CD4-positive, alpha-beta T cell treated with Interleukin-17A for 4 hours (primary cell): ENCODE results near the gene GCG.

Source experiments
- DNase-seq: peaks from one replicate; pipeline ENCODE4 v3.0.0-alpha.2; 2020; ENCODE audit warnings: mixed read lengths

GCG gene

DNA sequence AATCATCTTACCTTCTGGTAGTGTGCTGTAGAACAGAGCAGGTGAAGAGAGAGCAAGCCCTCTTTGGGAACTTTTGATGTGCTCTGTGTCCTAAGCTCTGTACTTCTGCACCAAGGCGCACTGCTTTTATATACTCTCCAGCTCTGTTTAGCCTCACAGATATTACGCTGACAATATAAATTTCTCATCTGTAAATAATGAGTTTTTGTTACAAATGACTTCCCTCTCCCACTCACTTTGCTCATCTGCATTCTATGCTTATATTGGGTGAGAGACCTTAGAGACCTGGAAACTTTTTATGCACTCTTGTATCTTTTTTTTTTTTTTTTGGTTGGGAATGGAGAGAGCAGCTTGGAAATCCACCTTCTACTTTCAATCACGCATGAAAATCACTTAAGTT, at the start of gene GCG:
GCG (minus strand) TSS at position 101 of the 400 bp plus-strand sequence. CDS start 3,069 bp downstream, outside the sequence.
- no peak for DNase-seq

GRCh38 chr2:162200636-162201035, 48.6 kb upstream of the GCG start:
- DNase-seq, result no peak

DNA sequence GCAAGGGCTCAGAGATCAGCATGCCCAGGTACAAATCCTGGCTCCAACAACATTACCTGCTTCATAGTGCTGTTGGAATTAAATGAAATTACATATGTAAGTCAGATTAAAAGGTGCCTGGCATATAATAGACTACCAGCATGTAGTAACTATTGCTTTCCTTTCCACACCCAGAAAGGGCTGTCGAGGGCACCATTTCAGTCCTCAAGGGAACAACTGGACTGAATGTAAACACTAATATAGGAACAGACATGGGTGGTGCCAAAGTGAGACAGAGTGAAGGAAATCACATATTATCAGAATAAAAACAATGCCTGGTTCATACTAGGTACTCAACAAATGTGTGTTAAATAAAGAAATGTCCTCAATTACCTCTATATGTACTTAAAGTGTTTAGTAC, 47.9 kb upstream of the GCG start:
- DNase-seq, result no peak

DNA sequence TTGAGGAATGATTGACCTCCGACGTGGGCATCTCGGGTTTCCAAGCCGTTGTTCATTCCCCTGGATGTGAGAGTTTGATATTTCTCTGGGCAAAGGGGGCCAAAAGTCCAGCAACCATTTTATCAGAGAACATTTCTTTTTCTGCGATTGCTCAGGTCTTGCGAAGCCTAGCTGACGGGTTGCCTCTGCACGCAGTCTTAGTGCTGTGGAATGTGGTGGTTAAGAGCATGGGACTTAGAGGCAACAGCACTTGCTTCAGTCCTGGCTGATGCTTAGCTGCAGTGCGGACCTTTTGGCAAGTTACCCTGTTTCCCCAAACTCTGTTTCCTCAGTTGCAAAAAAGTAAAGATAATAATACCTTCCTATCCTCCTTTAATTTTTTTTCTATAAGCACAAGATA, 46.2 kb upstream of the GCG start:
- no peak for DNase-seq

- no peak for DNase-seq
These were observed 45.2 kb upstream of the GCG start for GRCh38 chr2:162197069-162197825.

- DNase-seq, result no peak
These were observed 44.6 kb upstream of the GCG start for GRCh38 chr2:162196638-162197037.

DNA sequence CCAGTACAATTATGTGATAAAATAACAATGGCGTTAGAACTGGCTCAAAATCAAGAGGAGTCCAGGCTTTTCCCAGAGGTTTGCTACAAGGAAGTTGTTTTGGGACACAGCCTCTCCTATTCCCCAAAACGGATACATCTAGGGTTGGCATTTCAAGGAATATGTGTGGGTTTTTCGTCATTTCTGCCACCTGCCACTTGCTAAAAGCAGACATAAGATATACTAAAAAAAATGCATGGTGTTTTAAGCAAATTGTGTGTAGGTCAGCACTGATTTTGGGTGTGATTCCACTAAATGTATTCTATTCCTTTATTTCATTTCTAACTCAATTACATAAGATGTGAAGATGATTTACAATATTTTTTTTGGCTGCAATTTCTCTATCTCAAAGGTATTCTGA, 36.4 kb upstream of the GCG start:
- no peak for DNase-seq

DNA sequence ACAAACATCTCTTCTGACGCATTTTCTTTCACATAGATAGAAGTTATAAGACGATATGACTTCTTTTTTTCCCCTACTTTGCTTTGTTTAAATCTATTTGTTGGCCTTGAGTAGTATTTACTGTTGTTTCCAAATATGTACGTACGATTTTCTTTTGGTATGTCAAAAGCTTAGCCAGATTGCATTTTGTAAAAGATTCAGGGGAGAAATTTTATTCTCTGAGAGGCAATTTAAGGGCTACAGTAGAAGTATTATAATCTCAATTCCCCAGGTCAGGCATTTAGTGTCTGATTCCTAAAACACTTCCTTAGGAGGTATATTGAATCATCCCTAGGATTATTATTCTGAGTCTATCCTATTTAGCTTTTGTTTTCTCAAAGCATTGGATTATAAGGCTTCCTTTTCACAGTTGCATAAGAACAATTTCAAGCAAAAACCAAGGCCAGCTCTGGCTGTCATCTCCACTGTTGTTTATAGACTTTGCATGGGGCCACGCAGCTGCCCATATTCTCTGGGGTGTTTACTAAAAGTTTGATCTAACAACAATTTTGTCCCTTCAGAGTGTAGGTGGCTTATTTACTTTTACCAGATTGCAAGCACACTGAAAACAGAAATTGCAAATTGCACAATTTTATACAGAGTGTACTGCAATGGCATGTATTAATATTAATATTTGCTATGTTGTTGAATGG, 33.6 kb upstream of the GCG start:
- no peak for DNase-seq

DNA sequence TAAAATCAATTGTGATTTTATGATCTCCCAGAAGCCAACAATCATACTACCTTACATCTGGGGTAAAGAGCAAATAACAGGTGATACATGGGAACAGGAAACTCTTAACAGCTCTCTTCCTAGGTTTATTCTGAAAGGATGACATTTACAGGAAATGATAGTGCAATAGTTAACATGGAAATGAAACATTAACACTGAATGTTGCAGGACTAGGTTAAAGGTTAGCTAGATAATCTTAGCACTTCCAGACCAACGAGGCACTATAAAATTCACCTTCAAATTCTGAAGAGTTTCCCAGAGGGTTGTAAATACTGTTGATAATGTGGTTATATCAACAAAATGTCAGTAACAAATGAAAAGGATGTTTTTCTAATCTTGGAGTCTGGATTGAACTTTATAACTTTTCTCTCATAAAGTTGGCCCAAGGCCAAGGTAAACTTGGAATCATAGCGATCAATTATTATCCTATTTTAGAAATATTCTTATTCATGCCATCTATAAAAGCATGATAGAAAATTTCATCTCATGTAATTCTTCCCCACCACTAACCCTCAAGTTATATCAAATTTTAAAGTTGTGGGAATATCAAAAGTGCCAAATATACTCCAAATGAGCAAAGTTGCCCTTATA, 32.9 kb upstream of the GCG start:
- no peak for DNase-seq

DNA sequence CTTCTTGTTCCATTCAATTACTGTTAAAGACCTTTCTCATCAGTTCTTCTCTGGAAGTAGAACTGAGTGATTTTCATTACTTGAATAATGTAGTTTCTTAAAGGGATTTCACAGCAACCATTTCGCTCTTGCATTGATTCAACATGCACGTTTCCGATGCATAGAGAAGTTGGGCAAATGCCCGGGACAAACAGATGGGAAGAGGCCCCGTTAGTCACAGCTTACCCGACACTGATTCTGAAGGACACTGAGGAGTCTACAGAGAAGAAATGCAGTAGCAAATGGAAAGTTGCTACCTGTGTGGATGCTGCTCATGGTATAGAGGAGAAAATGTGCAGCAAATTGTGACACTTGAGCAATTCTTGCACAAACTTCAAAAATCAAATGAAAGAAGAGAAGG, 32.3 kb upstream of the GCG start:
- DNase-seq, result no peak

DNA sequence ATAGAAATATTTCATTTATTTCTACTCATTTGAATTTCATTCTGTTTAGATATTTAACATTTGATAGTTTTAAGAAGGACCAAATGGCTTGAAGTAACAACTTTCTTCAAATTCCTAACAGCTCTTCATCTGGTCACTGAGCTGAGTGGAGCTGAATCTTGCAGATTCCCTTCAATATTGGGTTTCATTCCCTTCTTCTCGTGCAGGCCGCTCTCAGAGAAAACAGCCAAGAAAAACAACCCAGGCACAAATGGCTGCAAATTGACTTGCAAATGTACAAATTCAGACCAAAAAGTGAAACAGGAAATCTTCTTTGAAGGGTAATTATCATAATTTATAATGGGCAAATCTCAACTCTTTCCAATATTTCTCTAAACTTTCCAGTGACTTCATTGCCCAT, 30.3 kb upstream of the GCG start:
- DNase-seq, result no peak

DNA sequence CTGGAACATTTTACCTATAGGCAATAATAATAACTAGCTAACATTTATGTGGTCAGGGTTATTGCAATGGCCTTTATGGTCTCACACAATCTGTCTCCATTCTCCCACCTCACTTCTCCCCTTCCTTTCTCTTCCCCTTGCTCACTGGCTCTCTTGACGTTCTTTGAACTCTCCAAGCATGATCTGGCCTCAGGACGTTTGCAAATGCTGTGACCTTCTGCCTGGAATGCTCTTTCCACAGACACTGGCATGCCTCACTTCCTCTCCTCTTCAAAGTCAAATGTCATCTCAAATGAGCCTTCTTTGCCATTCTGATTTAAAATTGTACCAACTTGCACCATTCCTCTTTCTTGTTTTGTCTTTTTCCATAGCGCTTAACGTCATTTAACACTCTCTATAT, 25.3 kb upstream of the GCG start:
- no peak for DNase-seq

GRCh38 chr2:162175714-162176113, 23.7 kb upstream of the GCG start:
- no peak for DNase-seq

DNA sequence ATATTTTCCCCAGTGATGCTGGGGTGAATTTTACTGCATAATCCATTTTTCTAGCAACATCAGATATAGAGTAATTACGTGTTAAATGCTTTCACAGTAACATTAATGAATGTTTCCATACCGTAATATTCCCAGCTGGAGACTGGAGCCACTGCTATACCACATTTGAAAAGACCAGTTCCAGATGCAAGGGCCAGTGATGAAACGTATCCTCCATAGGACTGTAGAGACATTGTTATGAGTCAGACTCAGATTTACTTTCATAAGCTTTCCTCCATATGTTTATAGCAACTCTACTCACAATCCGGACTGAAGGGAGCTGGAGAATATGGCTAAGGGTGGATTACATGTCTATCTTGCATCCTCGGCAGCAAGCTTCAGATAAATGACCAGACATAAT, 22.7 kb upstream of the GCG start:
- DNase-seq, result no peak

- DNase-seq, result no peak
These were observed 20.8 kb upstream of the GCG start for GRCh38 chr2:162172802-162173370.

DNA sequence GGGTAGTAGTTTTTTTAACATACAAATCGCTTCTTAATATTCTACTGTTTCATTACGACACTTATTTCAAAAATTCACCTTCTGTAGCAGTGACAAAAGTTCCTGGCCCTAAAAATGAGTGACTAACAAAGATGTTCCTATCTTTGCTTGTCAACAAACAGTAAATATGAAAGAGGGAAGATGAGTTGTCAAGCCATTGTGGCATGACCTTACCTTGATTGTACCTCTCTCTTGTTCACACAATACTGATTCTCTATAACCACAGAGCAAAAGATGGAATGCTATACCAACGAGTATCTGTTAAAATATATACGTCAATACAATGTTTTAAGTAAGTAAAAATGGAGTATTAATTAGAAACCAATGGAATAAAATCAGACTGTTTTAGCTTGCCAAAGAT, 14.7 kb upstream of the GCG start:
- DNase-seq, result no peak

DNA sequence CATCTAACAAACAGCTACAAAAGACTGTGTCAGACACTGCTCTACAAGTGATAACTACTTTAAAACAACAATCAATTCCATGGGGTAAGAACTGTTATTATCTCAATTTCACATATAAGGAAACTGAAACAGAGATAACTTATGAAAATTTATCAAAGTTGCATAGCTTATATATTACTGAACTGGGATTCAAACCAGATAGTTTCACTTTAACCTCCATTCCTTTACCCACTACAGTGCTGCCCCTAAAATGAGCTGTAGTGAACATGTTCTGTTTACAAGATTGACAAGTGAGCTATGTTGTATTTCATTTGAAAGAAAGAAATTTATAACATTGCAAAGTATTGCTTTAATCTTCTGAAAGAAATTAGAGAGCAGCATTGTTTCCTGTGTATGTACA, 14.1 kb upstream of the GCG start:
- no peak for DNase-seq

- no peak for DNase-seq
These were observed 12.8 kb upstream of the GCG start for GRCh38 chr2:162164802-162165201.

GRCh38 chr2:162159446-162159845, 7.4 kb upstream of the GCG start:
- DNase-seq, result no peak

GRCh38 chr2:162156149-162156548, 4.1 kb upstream of the GCG start:
- DNase-seq, result no peak

DNA sequence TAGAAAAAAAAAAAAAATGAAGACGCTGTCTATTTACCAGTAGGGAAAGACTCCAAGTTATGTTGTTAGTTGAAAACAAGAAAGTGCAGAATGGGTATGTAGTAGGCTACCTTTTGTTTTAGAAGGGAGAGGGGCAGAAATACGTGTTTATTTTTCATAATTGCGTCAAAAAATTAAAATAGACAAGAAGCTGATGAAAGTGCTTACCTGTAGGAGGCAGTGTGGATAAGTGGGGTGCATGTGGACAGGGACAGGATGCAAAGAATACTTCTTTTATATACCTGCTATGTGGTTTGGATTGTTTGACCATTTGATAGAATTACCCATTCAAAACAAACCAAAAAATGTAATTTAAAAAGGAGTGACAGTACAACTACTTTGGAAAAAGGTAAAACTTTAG, 3.0 kb upstream of the GCG start:
- DNase-seq, result no peak

DNA sequence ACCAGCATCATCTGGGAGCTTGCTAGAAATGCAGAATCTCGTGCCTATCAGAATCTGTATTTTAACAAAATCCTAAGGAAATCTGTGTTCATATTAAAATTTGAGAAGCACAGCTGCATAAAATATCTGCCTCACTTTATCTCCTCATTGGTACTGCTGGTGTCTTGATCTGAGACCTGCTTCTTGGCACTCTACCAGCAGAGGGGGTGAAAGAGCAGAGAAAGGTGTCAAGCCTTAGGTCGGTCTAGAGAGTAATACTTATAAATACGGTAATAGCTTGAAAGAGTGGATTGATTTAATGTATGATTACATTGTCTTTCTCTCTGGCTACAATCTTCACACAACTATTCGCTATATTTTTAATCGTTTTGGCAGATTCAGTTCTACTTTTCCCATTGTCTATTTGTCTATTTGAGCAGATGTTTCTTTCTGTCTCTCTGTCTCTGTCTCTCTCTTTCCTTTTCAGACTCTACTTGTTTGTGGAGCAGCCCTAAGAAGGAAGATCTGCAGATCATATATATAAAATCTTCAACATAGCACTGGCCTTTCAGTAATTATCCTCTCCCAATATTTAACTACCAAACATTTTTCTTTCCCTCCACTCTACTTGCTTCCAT, 1.7 kb upstream of the GCG start:
- DNase-seq, result peak; percentile 62

- no peak for DNase-seq
These were observed 2.1 kb downstream of the GCG start for GRCh38 chr2:162149940-162150339.
